Measurements from ENCODE around the gene INPP5D.

The INPP5D gene

GRCh38 chr2:233255151-233255550 is 195.0 kb downstream of the INPP5D start:
- DNase-seq (ENCODE audit: low spot score): no peak
- TF ChIP-seq CTCF (IDR thresholded peaks at IDR 0.05; ENCODE audit: extremely low read depth, missing control alignments): no peak

- DNase-seq (ENCODE audit: low spot score): peak; percentile 31
- TF ChIP-seq CTCF (IDR thresholded peaks at IDR 0.05; ENCODE audit: extremely low read depth, missing control alignments): no peak
Measured at GRCh38 chr2:233256048-233256447, 195.9 kb downstream of the INPP5D start.

Data from GM20000 (cell line).